HCT116 (cell line): ENCODE measurements around the gene PCDH9. TPM values are rescaled to one million over a fixed set of nuclear protein-coding genes. Genes with fewer than 3 reads are reported as not detected.

Experiments used
- ATAC-seq: fragments of 200-7000 bp; cut with Tn5 transposase; 2 replicates; pipeline ENCODE4 v1.9.1; 2020; ENCODE audit warnings: mild to moderate bottlenecking, moderate library complexity
- BruUV-seq: library from RNA; stranded (reverse); fragments of 400-500 nt; replicated peaks from 2 replicates; lab custom pipeline; 2021; lab: Mats Ljungman, UMichigan
- CTCF ChIA-PET: fragments of 300-600 bp; sonication (Branson Sonifier 250); formaldehyde crosslinking; loops from one replicate; lab custom pipeline; 2021; ENCODE audit warnings: antibody characterized with exemption; lab: Charles Lee
- POLR2A ChIA-PET: fragments of 300-600, 350-600 bp; sonication (Branson Sonifier 250); formaldehyde crosslinking; loops from one replicate; lab custom pipeline; 2021; ENCODE audit warnings: antibody characterized with exemption; lab: Charles Lee
- RAD21 ChIA-PET, 2 experiments: fragments of 300-600 bp; sonication (Branson Sonifier 250); formaldehyde crosslinking; loops; one replicate each; lab custom pipeline; 2023; ENCODE audit warnings: low total read pairs in 2 of 2; ENCODE audit not compliant: uncharacterized antibody in 2 of 2, unreplicated experiment in 2 of 2, low non-redundant PET in 1 of 2; lab: Charles Lee
- DNase-seq: peaks from one replicate; pipeline ENCODE4 v3.0.0-alpha.2; 2010; ENCODE audit warnings: low read depth, low spot score
- H2AFZ ChIP-seq: fragments of 200-600 bp; shearing (Covaris generic), sonication (generic); 2 replicates; pipeline ENCODE4 v1.6.1; 2017; ENCODE audit warnings: low read depth, mixed run types, mixed read lengths, antibody characterized with exemption, low read length; ENCODE audit not compliant: poor library complexity, severe bottlenecking
- H3K27ac ChIP-seq: 2 replicates; pipeline ENCODE4 v1.5.1; 2012; ENCODE audit warnings: low read depth, low read length
- H3K27me3 ChIP-seq: fragments of 200-600 bp; sonication (generic); 2 replicates; pipeline ENCODE4 v1.6.1; 2016; ENCODE audit warnings: mixed run types, low read length, mixed read lengths; ENCODE audit not compliant: insufficient read depth
- H3K36me3 ChIP-seq, 2 experiments: fragments of 200-500 bp in 1 of 2; fragments of 200-600 bp in 1 of 2; sonication (Bioruptor generic) in 1 of 2; sonication (generic) in 1 of 2; 2 replicates each; pipeline versions ENCODE4 v1.5.1 to v1.6.1; 2014 to 2016; ENCODE audit warnings: low read length in 2 of 2, inconsistent platforms in 1 of 2, mixed read lengths in 1 of 2, mixed run types in 1 of 2; ENCODE audit not compliant: insufficient read depth in 2 of 2, control insufficient read depth in 1 of 2
- H3K4me1 ChIP-seq, 2 experiments: fragments of 200-600 bp in 1 of 2; sonication (generic) in 1 of 2; 2 replicates each; pipeline versions ENCODE4 v1.5.1 to v1.6.1; 2012 to 2017; ENCODE audit warnings: low read length in 2 of 2, inconsistent platforms in 1 of 2, mild to moderate bottlenecking in 1 of 2, mixed read lengths in 1 of 2, mixed run types in 1 of 2, moderate library complexity in 1 of 2; ENCODE audit not compliant: insufficient read depth in 2 of 2, control insufficient read depth in 1 of 2
- H3K4me2 ChIP-seq: fragments of 200-600 bp; sonication (generic); 2 replicates; pipeline ENCODE4 v1.6.1; 2017; ENCODE audit warnings: mixed run types, low read length, mixed read lengths
- H3K4me3 ChIP-seq, 2 experiments: fragments of 200-600 bp in 1 of 2; sonication (generic) in 1 of 2; replicated peaks in 1 of 2; 2 replicates each; pipeline ENCODE4 v1.5.1; 2011 to 2016; ENCODE audit warnings: low read length in 2 of 2, control low read depth in 1 of 2, low read depth in 1 of 2, mild to moderate bottlenecking in 1 of 2, mixed read lengths in 1 of 2, mixed run types in 1 of 2
- H3K79me2 ChIP-seq: fragments of 200-600 bp; sonication (generic); 2 replicates; pipeline ENCODE4 v1.6.1; 2017; ENCODE audit warnings: mild to moderate bottlenecking, mixed run types, low read length, moderate library complexity, mixed read lengths; ENCODE audit not compliant: insufficient read depth
- H3K9ac ChIP-seq: fragments of 200-600 bp; sonication (generic); 2 replicates; pipeline ENCODE4 v1.6.1; 2016; ENCODE audit warnings: low read length, mixed read lengths
- H3K9me2 ChIP-seq: fragments of 200-600 bp; sonication (generic), shearing (Covaris generic); 2 replicates; pipeline ENCODE4 v1.6.1; 2017; ENCODE audit warnings: mixed run types, mild to moderate bottlenecking, moderate library complexity; ENCODE audit not compliant: insufficient read depth
- H3K9me3 ChIP-seq, 2 experiments: fragments of 200-500 bp in 1 of 2; fragments of 200-600 bp in 1 of 2; sonication (Bioruptor generic) in 1 of 2; sonication (generic) in 1 of 2; 2 replicates each; pipeline ENCODE4 v1.6.1; 2014 to 2017; ENCODE audit warnings: low read length in 2 of 2, mixed read lengths in 2 of 2, inconsistent platforms in 1 of 2, low read depth in 1 of 2, mild to moderate bottlenecking in 1 of 2, mixed run types in 1 of 2, moderate library complexity in 1 of 2; ENCODE audit not compliant: control insufficient read depth in 1 of 2, insufficient read depth in 1 of 2
- H4K20me1 ChIP-seq: fragments of 200-600 bp; sonication (generic), shearing (Covaris generic); 2 replicates; pipeline ENCODE4 v1.6.1; 2017; ENCODE audit warnings: mixed run types, mild to moderate bottlenecking, moderate library complexity; ENCODE audit not compliant: insufficient read depth
- ATF3 ChIP-seq: IDR thresholded peaks from 2 replicates; pipeline ENCODE4 v1.6.1; 2012
- CBX3 ChIP-seq: IDR thresholded peaks from 2 replicates; pipeline ENCODE4 v1.6.1; 2012; ENCODE audit warnings: low read depth
- CEBPB ChIP-seq: IDR thresholded peaks from 2 replicates; pipeline ENCODE4 v1.6.1; 2012; ENCODE audit warnings: low read depth
- EZH2 ChIP-seq: fragments of 200-600 bp; sonication (generic); IDR thresholded peaks from 2 replicates; pipeline ENCODE4 v1.6.1; 2017; ENCODE audit warnings: antibody characterized with exemption, mixed run types
- EZH2phosphoT487 ChIP-seq: fragments of 200-600 bp; IDR thresholded peaks from 2 replicates; pipeline ENCODE4 v1.6.1; 2018; ENCODE audit warnings: antibody characterized with exemption, borderline replicate concordance
- FOSL1 ChIP-seq: IDR thresholded peaks from 2 replicates; pipeline ENCODE4 v1.6.1; 2012; ENCODE audit warnings: low read depth
- JUND ChIP-seq: IDR thresholded peaks from 2 replicates; pipeline ENCODE4 v1.6.1; 2012
- MAX ChIP-seq: IDR thresholded peaks from 2 replicates; pipeline ENCODE4 v1.6.1; 2012
- POLR2A ChIP-seq: IDR thresholded peaks from 2 replicates; pipeline ENCODE4 v1.7.0; 2011; ENCODE audit warnings: borderline replicate concordance; ENCODE audit not compliant: insufficient read depth, insufficient read length; ENCODE audit errors: extremely low read depth
- RAD21 ChIP-seq: IDR thresholded peaks from 2 replicates; pipeline ENCODE4 v1.6.1; 2012; ENCODE audit warnings: low read depth, mild to moderate bottlenecking
- SIN3A ChIP-seq: IDR thresholded peaks from 2 replicates; pipeline ENCODE4 v1.6.1; 2012; ENCODE audit warnings: low read depth
- SP1 ChIP-seq: IDR thresholded peaks from 2 replicates; pipeline ENCODE4 v1.6.1; 2012; ENCODE audit warnings: low read depth
- SRF ChIP-seq: IDR thresholded peaks from 2 replicates; pipeline ENCODE4 v1.6.1; 2012; ENCODE audit warnings: low read depth
- TCF7L2 ChIP-seq: IDR thresholded peaks from 2 replicates; pipeline ENCODE4 v1.7.0; 2011; ENCODE audit warnings: borderline replicate concordance, inconsistent platforms; ENCODE audit not compliant: insufficient read depth, insufficient read length; ENCODE audit errors: extremely low read depth
- YY1 ChIP-seq: IDR thresholded peaks from 2 replicates; pipeline ENCODE4 v1.6.1; 2011; ENCODE audit warnings: low read length, low read depth, moderate library complexity, mild to moderate bottlenecking; ENCODE audit not compliant: insufficient replicate concordance; ENCODE audit errors: extremely low read depth
- ZFX ChIP-seq: fragments of 450-650 bp; IDR thresholded peaks from 2 replicates; pipeline ENCODE4 v1.6.1; 2017
- ZNF274 ChIP-seq: fragments of 200-500 bp; sonication (Bioruptor generic); IDR thresholded peaks from 2 replicates; pipeline ENCODE4 v1.6.1; 2014; ENCODE audit warnings: mild to moderate bottlenecking, low read depth, low read length, inconsistent platforms
- intact Hi-C: fragments of 100-400 bp; cut with micrococcal nuclease; formaldehyde crosslinking; loops from 2 replicates; pipeline ENCODE4 v1.10.0; 2022
- total RNA-seq: library from RNA; stranded (reverse); gene quantifications from one replicate; pipeline ENCODE4 v1.2.1, GENCODE V29; 2021; ENCODE audit not compliant: unreplicated experiment

The PCDH9 gene
- total RNA-seq, 1 experiment from 2014 or later, result 0.02 TPM

GRCh38 chr13:66400292-66400691 is 829.8 kb downstream of the PCDH9 start:
- Histone ChIP-seq H3K4me3 (no peak overlapping the region), H4K20me1 (no peaks in the 10 kb centered on the region), H3K27me3 (no peaks in the 10 kb centered on the region), H3K9me2 (no peaks in the 10 kb centered on the region), H3K79me2 (no peaks in the 10 kb centered on the region), H3K4me2 (no peak overlapping the region), H3K4me1 (no peaks in the 10 kb centered on the region), H3K9me3 (no peaks in the 10 kb centered on the region), H2AFZ (no peak overlapping the region), H3K27ac (no peak overlapping the region), H3K36me3 (no peaks in the 10 kb centered on the region), H3K9ac (no peak overlapping the region)
- ATAC-seq, result no peak
- ChIA-PET RAD21 (no interaction called here), CTCF (no interaction called here), POLR2A (no interaction called here)
- intact Hi-C loops, result no loop called here
- no TSS peak for BruUV-seq
- DNase-seq, result no peak
- TF ChIP-seq EZH2phosphoT487 (no peak), CBX3 (no peak), JUND (no peak), ZNF274 (no peak), SP1 (no peak), FOSL1 (no peak), SIN3A (no peak), MAX (no peak), POLR2A (no peak), SRF (no peak), TCF7L2 (no peak), RAD21 (no peak), ZFX (no peak), ATF3 (no peak), EZH2 (no peak), YY1 (no peak), CEBPB (no peak)
